Activated T-helper 2 cell treated with anti-CD3 and anti-CD28 coated beads, Interferon-gamma antibody, Interleukin-2, Interleukin-4, amounts not matched to agents 10 μg/mL and 5 μg/mL and 100 μg/mL, durations not matched to agents 14 hours and 24 hours and 36 hours (primary cell): ENCODE measurements around the gene DOCK1. TPM values are rescaled to one million over a fixed set of nuclear protein-coding genes. Genes with fewer than 3 reads are reported as not detected.

Experiments
- DNase-seq: peaks from one replicate; pipeline ENCODE4 v3.0.0; 2021; ENCODE audit warnings: low spot score
- H3K27ac Mint-ChIP-seq: one replicate; pipeline ENCODE4 v1.8.0; 2021; ENCODE audit warnings: mixed read lengths
- H3K27me3 Mint-ChIP-seq: one replicate; pipeline ENCODE4 v1.8.0; 2021; ENCODE audit warnings: low read depth, mixed read lengths
- H3K36me3 Mint-ChIP-seq: one replicate; pipeline ENCODE4 v1.8.0; 2021; ENCODE audit warnings: low read depth, mixed read lengths
- H3K4me1 Mint-ChIP-seq: one replicate; pipeline ENCODE4 v1.8.0; 2021; ENCODE audit warnings: low read depth, mixed read lengths
- H3K4me3 Mint-ChIP-seq: one replicate; pipeline ENCODE4 v1.8.0; 2021; ENCODE audit warnings: low read depth, mild to moderate bottlenecking, moderate library complexity, mixed read lengths
- H3K9me3 Mint-ChIP-seq: one replicate; pipeline ENCODE4 v1.8.0; 2021; ENCODE audit warnings: mixed read lengths
- intact Hi-C: fragments of 100-400 bp; cut with micrococcal nuclease; formaldehyde crosslinking; loops from one replicate; pipeline ENCODE4 v1.15.1; 2023
- total RNA-seq: library from RNA; stranded (reverse); gene quantifications from 2 replicates; pipeline ENCODE4 v1.2.3, GENCODE V29; 2022

The DOCK1 gene
- total RNA-seq, 1 donor from 2014 or later, result 0.59 TPM

DNA sequence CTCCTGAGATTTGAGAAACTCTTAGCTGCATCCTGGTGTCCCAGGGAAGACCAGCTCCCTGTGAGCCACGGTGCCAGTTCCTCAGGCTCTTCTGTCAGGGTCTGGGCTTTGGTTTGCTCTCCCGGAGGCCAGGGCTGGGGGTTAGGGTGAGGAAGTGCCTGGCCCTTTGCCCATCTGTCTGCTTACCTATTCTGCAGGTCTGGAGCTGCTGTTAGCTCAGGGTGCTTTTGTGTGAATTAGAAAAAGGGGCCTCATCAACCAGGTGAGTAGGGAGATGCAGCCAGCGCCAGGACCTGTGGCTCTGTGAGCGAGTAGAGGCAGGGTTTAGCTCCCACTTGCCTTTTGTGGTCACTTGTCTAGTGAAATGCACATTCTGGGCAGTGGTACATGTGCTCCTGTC lies 109.4 kb downstream of the DOCK1 start:
- Mint-ChIP-seq H3K4me1 (no peaks in the 10 kb centered on the region), H3K36me3 (no peaks in the 10 kb centered on the region), H3K4me3 (no peak overlapping the region), H3K9me3 (no peaks in the 10 kb centered on the region), H3K27ac (no peak overlapping the region), H3K27me3 (no peaks in the 10 kb centered on the region)
- no peak for DNase-seq
- intact Hi-C loops, result no loop called here

DNA sequence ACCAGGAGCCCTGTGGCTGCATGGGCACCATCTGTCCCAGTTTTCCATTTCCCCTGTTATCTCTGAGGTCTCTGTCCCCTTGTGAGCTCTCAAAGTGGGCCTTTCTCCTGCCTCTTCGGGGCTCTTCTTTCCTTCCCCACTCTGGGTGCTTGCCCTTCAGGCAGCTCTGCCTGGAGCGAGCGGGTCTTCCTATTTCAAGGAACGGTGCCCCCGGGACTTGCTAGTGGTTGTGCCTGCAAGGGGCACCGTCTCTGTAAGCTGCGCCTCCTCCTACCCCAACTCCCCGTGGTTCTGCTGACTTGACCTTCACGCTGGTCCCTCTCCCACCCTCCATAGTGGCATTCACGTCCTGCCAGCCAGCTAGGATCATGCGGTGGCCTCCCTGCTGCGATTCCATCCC lies 110.1 kb downstream of the DOCK1 start:
- Mint-ChIP-seq H3K4me1 (no peaks in the 10 kb centered on the region), H3K9me3 (no peaks in the 10 kb centered on the region), H3K27ac (no peak overlapping the region), H3K36me3 (no peaks in the 10 kb centered on the region), H3K27me3 (no peaks in the 10 kb centered on the region), H3K4me3 (no peak overlapping the region)
- DNase-seq, result no peak
- intact Hi-C loops, result no loop called here

GRCh38 chr10:127016331-127016730 lies 111.1 kb downstream of the DOCK1 start:
- DNase-seq, result no peak
- Mint-ChIP-seq H3K9me3 (no peaks in the 10 kb centered on the region), H3K27ac (no peak overlapping the region), H3K4me1 (no peaks in the 10 kb centered on the region), H3K36me3 (no peaks in the 10 kb centered on the region), H3K27me3 (no peaks in the 10 kb centered on the region), H3K4me3 (no peak overlapping the region)
- intact Hi-C loops, result no loop called here

GRCh38 chr10:127017541-127018297 lies 112.5 kb downstream of the DOCK1 start:
- Mint-ChIP-seq H3K36me3 (no peaks in the 10 kb centered on the region), H3K27me3 (no peaks in the 10 kb centered on the region), H3K27ac (no peak overlapping the region), H3K9me3 (no peaks in the 10 kb centered on the region), H3K4me1 (no peaks in the 10 kb centered on the region), H3K4me3 (no peak overlapping the region)
- DNase-seq, result no peak
- intact Hi-C loops, result no loop called here

DNA sequence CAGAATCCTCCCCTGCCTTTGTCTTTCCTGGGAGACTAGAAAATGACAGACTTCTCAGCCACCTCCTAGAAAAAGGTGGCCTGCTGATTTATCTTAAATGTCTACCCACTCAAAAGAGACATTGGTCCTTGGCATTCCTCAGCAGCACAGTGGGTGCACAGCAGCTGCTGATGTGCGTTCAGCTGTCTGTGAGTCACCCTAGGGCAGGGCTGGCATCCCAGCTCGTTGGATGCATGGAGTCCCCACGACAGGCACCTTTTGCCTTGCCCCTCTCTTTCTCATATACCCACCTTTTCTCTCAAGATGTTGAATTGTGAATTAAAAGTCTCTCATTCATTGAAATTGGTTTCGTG lies 113.0 kb downstream of the DOCK1 start:
- Mint-ChIP-seq H3K27me3 (no peaks in the 10 kb centered on the region), H3K4me3 (no peak overlapping the region), H3K36me3 (no peaks in the 10 kb centered on the region), H3K27ac (no peak overlapping the region), H3K4me1 (no peaks in the 10 kb centered on the region), H3K9me3 (no peaks in the 10 kb centered on the region)
- no peak for DNase-seq
- intact Hi-C loops, result no loop called here

GRCh38 chr10:127018766-127019165 lies 113.5 kb downstream of the DOCK1 start:
- H3K36me3 Mint-ChIP-seq, result no peaks in the 10 kb centered on the region
- no peaks in the 10 kb centered on the region for H3K9me3 Mint-ChIP-seq
- H3K27ac Mint-ChIP-seq, result no peak overlapping the region
- no peak for DNase-seq
- H3K4me3 Mint-ChIP-seq, result no peak overlapping the region
- no peaks in the 10 kb centered on the region for H3K4me1 Mint-ChIP-seq
- H3K27me3 Mint-ChIP-seq, result no peaks in the 10 kb centered on the region
- intact Hi-C loops, result no loop called here

- no peak for DNase-seq
- no peaks in the 10 kb centered on the region for H3K9me3 Mint-ChIP-seq
- H3K27ac Mint-ChIP-seq, result no peak overlapping the region
- H3K27me3 Mint-ChIP-seq, result no peaks in the 10 kb centered on the region
- H3K4me1 Mint-ChIP-seq, result no peaks in the 10 kb centered on the region
- intact Hi-C loops, result no loop called here
- no peaks in the 10 kb centered on the region for H3K36me3 Mint-ChIP-seq
- no peak overlapping the region for H3K4me3 Mint-ChIP-seq
Measured at GRCh38 chr10:127020260-127020659, 115.0 kb downstream of the DOCK1 start.

DNA sequence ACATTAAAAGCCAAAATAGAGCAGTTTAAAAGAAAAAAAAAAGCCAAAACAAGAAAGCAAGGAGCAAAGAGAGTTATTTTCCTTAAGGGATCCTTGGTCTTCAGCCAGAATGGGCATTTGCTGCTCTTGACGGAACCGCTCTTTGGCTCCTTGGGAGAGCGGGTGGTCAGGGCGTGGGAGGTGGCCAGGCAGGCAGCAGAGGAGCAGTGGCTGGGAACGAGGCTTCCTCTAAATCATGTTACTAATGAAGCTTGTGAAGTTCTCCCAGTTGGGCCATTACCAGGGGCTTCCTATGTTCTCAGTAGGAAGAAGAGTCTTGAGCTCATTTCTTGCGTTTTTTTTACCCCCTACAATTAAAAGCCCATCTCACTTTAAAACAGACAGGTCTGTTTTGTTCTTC lies 116.6 kb downstream of the DOCK1 start:
- Mint-ChIP-seq H3K9me3 (no peaks in the 10 kb centered on the region), H3K27ac (no peak overlapping the region), H3K27me3 (no peaks in the 10 kb centered on the region), H3K4me1 (no peaks in the 10 kb centered on the region), H3K4me3 (no peak overlapping the region), H3K36me3 (no peaks in the 10 kb centered on the region)
- no peak for DNase-seq
- intact Hi-C loops, result no loop called here

DNA sequence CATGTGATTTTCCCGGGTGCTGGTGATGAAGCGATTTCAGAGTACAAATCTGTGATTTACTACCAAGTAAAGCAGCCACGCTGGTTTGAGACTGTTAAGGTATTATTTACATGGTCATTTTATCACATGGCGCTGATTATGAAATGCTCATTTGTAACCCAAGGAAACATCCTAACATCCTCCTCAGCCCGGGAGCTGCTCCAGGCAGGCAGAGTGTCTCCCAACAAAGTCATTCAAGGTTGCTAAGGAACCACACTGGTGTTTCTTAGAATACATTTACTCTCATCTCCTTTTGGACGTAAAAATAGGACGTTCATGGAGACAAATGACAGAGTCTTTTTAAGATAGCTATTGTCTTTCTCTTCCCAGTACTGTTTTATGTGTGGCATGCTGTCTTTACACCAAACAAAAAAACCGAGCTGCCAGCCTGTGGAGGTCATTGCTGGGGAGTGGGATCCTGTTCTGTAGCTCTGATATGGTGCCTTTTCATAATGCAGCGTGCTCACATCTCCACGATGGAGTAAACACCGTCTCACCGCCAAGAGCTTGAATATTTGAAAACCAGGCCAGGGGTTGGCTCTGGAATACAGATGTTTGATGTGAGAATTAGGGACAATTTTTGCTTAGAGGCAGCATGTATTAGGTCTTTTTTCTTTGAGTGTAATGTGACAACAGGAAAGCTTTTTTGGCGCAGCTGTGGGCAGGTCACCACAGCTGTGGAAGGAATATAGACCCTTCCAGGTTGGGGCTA lies 119.6 kb downstream of the DOCK1 start:
- no peak for DNase-seq
- Mint-ChIP-seq H3K27ac (no peak overlapping the region), H3K4me1 (no peaks in the 10 kb centered on the region), H3K27me3 (no peaks in the 10 kb centered on the region), H3K4me3 (no peak overlapping the region), H3K36me3 (no peaks in the 10 kb centered on the region), H3K9me3 (no peaks in the 10 kb centered on the region)
- intact Hi-C loops, result no loop called here

DNA sequence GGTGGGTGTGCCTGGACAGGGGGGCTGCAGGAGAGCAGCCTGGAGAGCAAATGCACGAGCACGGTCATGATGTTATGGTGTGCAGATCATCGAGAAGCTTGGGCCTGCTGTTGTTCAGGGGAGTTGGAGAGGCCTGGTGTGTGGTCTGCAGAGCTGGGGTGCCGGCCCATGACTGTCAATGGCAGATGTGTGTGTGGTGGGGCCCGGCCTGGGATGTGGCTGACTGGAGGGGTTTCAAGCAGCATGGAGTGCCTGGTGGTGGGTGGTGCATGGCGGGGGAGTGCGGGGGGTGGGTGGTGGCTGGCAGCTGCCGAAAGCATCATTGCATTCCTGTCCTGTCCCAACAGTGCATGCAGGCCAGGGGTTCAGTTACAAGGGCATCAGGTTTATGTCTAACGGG lies 122.6 kb downstream of the DOCK1 start:
- H3K36me3 Mint-ChIP-seq, result no peaks in the 10 kb centered on the region
- no peak overlapping the region for H3K27ac Mint-ChIP-seq
- no peaks in the 10 kb centered on the region for H3K9me3 Mint-ChIP-seq
- no peak overlapping the region for H3K4me3 Mint-ChIP-seq
- intact Hi-C loops, result no loop called here
- no peak for DNase-seq
- no peaks in the 10 kb centered on the region for H3K27me3 Mint-ChIP-seq
- no peaks in the 10 kb centered on the region for H3K4me1 Mint-ChIP-seq

DNA sequence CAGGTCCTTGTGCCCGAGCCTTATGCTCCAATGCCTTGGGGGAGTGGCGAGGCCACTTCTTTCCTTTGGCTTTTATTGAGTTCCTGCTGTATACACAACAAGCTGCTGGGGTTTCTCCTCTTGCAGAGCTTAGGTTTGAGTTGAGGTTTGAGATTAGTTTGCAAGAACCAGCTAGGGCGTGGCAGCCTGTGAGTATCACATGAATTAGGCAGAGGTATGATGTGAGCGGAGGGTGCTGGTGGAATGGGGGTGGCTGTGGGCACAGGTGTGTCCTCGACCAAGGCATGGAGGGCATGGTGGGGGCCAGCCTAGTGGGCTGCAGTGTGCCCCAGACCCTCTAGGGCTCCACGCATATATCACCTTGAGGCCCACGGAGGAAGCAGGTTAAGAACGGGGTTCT lies 123.3 kb downstream of the DOCK1 start:
- no peak overlapping the region for H3K27ac Mint-ChIP-seq
- H3K4me3 Mint-ChIP-seq, result no peak overlapping the region
- no peak for DNase-seq
- H3K4me1 Mint-ChIP-seq, result no peaks in the 10 kb centered on the region
- no peaks in the 10 kb centered on the region for H3K27me3 Mint-ChIP-seq
- intact Hi-C loops, result no loop called here
- H3K9me3 Mint-ChIP-seq, result no peaks in the 10 kb centered on the region
- no peaks in the 10 kb centered on the region for H3K36me3 Mint-ChIP-seq

DNA sequence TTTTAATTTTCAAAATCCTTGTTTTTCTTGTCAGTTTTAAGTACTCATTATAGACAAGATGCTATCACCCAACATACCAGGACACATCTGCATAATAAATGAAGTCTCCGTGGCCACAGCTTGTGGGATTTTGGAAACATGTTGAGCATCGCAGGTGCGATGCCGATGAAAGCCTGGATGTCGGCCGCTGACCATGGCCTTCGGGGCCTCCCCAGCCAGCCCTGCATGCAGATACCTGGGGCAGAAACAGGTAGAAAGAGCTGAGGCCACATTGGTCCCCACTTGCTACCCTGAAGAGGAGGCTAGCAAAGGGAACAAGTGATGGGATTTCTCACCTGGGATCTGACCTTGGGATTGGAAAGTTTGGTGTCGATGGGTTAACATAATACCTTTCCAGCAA lies 123.8 kb downstream of the DOCK1 start:
- H3K27me3 Mint-ChIP-seq, result no peaks in the 10 kb centered on the region
- H3K4me3 Mint-ChIP-seq, result no peak overlapping the region
- no peak for DNase-seq
- no peaks in the 10 kb centered on the region for H3K36me3 Mint-ChIP-seq
- H3K4me1 Mint-ChIP-seq, result no peaks in the 10 kb centered on the region
- H3K27ac Mint-ChIP-seq, result no peak overlapping the region
- H3K9me3 Mint-ChIP-seq, result no peaks in the 10 kb centered on the region
- intact Hi-C loops, result no loop called here

DNA sequence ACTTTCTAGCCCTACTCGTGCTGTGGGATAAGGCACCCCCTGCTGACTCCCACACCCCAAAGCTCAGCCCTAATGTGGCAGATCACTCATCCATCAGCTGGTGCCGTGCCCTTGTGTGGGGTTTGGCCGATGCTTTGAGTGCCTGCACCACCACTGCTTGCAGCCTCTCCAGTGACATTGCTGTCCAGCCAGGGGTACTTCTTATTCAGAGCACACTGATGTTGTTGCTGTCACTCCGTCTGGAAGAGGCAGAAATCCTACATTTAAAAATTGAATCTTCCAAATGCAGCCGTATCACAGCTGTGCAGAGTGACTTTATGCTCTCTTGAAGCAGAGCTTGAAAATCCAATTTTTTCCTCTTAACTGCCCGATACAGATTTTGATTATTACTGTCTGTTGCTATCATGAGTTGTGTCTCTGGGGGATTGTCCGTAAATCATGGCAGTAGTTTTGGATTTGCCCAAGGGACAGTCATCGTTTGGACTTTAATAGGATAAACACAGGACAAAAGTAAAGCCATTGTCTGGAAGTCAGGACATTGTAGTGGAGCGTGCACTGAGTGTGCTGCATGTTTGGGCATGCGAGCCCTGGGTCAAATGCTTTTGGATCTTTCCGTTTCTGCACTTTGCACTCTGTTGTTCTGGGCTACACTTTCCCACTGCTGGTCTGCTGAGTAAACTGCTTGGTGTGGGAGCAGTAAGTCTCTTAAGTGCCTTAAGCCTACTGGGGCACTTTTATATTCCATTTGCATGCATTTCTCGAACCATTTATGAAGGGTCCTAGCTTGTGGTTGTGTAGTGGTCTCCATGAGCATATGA lies 128.2 kb downstream of the DOCK1 start:
- no peaks in the 10 kb centered on the region for H3K9me3 Mint-ChIP-seq
- no peaks in the 10 kb centered on the region for H3K4me1 Mint-ChIP-seq
- H3K36me3 Mint-ChIP-seq, result no peaks in the 10 kb centered on the region
- intact Hi-C loops, result no loop called here
- no peaks in the 10 kb centered on the region for H3K27me3 Mint-ChIP-seq
- no peak for DNase-seq
- H3K27ac Mint-ChIP-seq, result no peak overlapping the region
- no peak overlapping the region for H3K4me3 Mint-ChIP-seq
